Effector CD4-positive, alpha-beta T cell (primary cell): Measurements from ENCODE around the gene ADCY4.
"Not testable (repeated sequence)": the region's sequence is repeated elsewhere in the genome, so short reads cannot be mapped to it uniquely, and the experiment has no call there.

Source experiments
- DNase-seq: peaks from one replicate; pipeline ENCODE4 v3.0.0-alpha.2; 2020
- total RNA-seq: gene quantifications from one replicate; lab custom pipeline; 2026; lab: John Stamatoyannopoulos, UW

The ADCY4 gene
- total RNA-seq: 3.0 reads per million, percentile 10 among the genes with 10 or more reads in this experiment

DNA sequence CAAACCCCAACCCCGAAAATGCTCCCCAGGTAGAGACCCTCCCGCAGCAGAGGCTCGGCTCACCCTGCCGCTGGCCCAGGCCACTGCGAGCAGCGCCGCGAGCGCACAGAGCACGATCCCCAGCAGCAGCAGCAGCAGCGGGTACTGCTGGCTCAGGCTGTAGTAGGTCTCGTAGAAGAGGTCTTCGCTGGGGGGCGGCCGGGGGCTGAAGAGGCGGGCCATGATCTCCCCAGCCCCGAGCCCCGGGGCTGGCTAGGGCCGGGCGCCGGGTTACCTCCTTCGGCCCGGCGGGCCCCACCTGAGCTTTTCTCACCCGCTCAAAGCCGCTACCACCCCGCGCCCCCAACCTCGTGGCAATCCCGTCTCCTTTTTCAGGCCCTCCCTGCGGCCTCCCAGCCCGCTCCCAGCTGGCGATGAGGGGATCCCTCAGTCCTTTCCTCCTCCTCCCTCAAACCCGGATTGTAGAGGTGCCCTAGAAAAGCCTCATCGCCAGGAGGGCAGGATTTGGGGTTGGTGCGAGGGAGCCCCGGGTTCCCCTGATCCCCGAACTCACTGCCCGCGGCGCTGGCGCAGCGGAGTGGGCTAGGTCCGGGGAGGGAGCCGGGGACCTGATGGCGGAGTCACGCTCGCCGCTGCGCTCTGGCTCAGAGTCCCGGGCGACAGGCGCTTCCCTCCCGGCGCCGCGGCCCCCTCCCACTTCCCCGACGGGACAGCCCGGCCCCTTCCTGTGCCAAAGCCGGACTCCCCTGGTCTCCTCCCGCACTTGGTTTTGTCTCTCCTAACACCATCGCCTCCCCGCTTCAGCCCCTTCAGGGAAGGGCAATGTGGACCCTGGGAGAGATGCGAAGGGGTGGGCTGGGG, at the start of gene ADCY4:
Gene ADCY4, minus strand, starts transcription at position 641 of the 861 bp plus-strand sequence. Its CDS starts 419 bp downstream, at position 222.
- DNase-seq: no peak

DNA sequence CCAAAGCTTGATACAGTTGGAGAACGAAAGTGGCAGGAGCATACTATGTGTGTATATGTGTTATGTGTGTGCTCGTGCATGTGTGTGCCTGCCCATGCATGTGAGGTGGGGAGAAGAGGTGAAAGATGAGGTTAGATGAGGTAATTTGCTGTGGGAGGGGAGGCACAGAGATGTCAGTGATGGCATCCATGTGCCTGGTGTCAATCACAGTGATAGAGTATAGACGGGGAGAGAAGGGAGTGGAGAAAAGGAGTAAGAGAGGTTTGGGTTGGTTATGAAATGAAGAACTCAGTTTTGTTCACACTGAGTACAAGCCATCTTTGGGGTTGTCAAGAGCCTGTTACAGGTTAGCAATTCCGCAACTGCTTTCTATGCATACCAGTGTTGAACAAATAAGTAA, 49.3 kb upstream of the ADCY4 start:
- DNase-seq: no peak

GRCh38 chr14:24382064-24382371, 47.1 kb upstream of the ADCY4 start:
- DNase-seq: no peak

GRCh38 chr14:24381363-24382063, 46.6 kb upstream of the ADCY4 start:
- no peak for DNase-seq

DNA sequence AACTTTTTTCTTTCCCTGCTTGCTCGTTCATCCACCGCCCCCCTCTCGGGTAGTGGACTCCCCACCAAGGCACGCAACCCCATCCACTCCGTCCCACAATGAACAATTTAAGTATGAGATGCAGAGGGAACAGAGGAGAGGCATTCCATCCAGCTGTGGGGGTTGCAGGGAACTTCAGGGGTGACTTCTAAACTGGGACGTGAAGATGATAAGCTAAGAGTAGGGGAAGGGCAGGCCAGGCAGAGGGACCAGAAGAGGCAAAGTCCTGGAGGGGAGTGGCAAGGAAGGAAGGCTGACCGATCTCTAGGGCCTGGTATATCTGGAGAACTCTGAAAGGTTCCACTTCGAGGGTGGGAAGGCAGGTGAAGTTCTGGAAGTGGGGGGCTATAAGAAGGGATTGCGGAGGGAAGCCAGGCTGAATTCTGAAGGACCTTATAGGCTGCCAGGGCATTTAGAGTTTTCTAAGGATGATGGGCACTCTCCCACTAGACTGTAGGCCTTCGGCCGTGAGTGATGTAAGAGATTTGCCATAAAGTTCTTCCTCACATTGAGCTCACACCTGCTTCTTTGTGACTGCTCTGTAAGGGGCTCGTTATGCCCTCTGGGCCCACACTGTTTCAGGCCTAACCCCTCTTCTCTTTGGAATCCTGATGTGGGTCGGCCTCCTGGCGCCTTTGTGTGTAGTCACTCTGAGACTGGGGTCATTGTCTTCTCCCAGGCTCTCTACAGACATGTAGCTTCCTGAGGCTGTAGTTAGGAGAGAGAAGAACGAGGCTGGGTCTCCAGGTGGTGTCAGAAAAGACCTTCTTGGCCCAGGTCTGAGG, 45.2 kb upstream of the ADCY4 start:
- DNase-seq: no peak

DNA sequence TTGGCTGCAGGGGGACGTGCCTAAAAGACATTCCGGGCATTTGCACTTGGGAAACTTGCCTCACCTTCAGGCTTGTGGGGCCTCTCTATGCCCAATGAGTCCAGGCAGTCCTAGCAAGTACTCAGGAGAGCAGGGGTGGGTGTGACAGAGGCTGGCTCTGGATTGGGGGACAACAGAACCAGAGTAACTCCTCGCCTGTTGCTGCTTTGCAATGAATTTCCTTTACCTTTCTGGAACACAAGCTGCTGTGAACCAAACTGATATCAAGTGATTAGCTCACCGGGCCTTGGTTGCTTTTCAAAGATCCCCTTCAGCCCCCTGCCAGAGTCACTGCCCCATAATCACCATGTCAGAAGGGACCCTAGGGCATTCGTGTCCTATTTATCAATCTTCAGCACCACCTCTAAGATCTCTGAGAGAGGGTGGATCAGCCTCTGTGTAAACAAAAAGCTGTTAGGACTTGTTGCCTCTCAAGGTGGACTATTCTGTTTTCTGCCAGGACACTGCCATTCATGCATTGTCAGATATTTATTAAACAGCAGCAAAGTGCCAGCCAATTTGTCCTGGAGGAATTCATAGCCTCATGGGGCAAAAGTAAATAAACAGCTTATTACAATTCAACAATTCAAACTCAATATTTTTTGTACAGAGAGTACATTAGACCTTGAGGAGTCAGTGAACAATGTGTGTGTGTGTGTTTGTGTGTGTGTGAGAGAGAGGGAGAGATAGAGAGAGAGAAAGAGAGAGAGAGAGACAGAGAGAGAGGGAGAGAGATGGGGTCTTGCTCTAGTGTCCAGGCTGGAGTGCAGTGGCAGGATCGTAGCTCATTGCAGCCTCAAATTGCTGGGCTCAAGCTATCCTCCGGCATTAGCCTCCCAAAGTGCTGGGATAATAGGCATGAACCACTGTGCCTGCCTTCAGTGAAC, 44.4 kb upstream of the ADCY4 start:
- no peak for DNase-seq

- no peak for DNase-seq
These were observed 43.5 kb upstream of the ADCY4 start for GRCh38 chr14:24378327-24378726.

DNA sequence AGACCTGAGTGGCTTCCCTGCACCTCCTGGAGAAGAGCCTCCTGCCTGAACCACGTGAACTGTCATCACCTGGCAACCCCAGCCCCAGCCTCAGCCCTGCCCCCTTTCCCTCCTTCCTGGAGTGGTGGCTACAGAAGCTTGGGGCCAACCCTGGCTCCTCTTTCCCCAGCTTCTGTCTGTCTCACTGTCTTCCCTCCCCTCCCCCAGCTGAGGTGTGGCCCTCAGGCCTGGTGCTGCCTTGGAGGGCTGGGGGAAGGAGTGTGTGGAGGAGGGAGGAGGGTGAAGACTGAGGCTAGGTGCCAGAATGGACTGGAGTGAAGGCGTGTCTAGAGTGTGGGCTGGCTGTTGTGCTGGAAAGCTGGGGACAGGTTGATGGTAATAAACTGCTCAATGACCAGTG, 42.8 kb upstream of the ADCY4 start:
- no peak for DNase-seq

- DNase-seq: no peak
These were observed 42.3 kb upstream of the ADCY4 start for GRCh38 chr14:24377126-24377525.

- DNase-seq: no peak
These were observed 41.7 kb upstream of the ADCY4 start for GRCh38 chr14:24376448-24377070.

DNA sequence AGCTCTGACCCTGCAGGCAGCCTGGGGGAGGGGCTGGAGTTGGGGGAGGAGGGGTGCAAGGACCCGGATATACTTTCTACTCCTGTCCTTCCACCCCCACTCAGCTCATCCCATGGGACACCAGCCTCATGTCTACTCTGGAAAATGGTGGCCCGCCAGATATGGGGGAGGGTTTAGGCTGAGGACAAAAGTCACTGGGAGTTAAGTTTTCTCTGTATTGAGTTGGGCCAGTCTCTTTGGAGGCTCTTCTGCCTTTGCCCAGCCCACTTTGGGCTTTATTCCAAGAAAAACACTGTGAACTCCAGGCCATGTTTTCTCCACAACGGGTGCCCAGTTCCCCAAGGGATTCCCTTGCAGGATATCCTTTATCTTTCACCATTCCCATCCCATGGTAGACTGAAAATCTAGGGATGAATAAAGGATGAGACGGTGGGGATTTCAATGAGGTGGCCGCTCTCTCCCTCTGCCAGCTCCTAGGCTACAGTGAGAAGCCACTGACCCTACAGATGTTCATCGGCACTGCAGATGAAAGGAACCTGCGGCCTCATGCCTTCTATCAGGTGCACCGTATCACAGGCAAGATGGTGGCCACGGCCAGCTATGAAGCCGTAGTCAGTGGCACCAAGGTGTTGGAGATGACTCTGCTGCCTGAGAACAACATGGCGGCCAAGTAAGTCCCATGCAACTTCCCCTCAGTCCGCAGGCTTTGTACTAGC, 38.0 kb upstream of the ADCY4 start:
- DNase-seq: no peak

- DNase-seq: not testable (repeated sequence)
These were observed 36.7 kb upstream of the ADCY4 start for GRCh38 chr14:24371605-24372004.

GRCh38 chr14:24370748-24371147, 35.9 kb upstream of the ADCY4 start:
- no peak for DNase-seq

- no peak for DNase-seq
These were observed 35.2 kb upstream of the ADCY4 start for GRCh38 chr14:24369907-24370687.

DNA sequence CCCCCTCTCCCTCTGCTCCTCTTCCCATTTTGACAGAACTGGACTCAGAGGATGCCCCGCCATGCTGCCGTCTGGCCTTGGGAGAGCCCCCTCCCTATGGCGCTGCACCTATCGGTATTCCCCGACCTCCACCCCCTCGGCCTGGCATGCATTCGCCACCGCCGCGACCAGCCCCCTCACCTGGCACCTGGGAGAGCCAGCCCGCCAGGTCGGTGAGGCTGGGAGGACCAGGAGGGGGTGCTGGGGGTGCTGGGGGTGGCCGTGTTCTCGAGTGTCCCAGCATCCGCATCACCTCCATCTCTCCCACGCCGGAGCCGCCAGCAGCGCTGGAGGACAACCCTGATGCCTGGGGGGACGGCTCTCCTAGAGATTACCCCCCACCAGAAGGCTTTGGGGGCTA, 34.6 kb upstream of the ADCY4 start:
- DNase-seq: no peak

- no peak for DNase-seq
These were observed 33.8 kb upstream of the ADCY4 start for GRCh38 chr14:24368562-24369252.

DNA sequence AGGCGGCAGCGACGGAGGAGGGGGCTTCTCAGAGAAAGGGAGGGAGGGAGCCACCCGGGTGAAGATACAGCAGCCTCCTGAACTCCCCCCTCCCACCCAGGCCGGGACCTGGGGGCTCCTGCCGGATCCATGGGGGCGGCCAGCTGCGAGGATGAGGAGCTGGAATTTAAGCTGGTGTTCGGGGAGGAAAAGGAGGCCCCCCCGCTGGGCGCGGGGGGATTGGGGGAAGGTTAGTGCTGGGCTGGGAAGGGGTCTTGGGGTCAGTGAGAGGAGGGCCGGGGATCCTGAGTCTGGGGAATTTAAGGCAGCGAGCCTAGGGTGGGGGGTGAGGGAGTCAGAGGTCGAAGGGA, 33.3 kb upstream of the ADCY4 start:
- no peak for DNase-seq

DNA sequence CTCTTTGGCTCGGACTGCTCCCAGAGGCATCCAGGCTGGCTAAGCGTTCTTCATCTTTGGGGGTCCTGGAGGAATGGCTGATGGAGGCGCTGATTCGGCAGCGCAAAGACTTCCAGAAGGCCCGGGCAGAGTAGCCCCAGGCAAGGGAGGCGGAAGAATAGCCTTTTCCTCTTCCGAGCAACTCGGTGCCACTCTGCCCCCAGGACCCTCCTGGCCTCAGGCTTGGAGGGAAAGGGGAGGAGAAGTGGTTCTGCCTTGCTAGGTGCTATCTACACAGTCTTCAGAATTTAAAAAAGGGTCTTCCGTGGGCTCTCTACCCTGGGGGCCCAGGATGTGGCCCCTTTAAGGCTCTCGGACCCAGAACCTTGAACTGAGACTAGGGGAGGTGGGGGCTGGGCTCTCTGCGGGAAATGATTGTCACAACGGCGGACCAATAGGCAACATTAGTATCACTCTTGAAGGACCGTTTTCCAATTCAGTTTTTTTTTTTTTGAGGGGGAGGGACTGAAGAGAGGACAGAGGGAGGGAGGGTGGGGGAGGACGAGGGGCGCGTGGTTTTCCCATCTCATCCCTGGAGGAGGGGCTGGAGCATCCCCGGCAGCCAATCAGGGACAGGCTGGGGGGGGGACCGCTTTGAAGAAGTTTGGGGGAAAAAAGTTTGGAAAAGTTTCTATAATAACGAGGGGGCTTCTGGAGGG, 32.8 kb upstream of the ADCY4 start, which contains the start of gene NFATC4:
Gene NFATC4, plus strand, starts transcription at position 671 of the 698 bp plus-strand sequence. CDS start 157 bp downstream, outside the sequence.
- DNase-seq: no peak
